Breast epithelium (tissue), 4 donors: ENCODE data around the gene CREB3L2. TPM values are rescaled to one million over a fixed set of nuclear protein-coding genes. Genes with fewer than 3 reads are reported as not detected.
A peak's percentile ranks its signal among the peaks of the same experiment; 100 is the strongest.

ENCODE experiments used
- DNase-seq, 2 donors: peaks; one replicate each; pipeline ENCODE4 v3.0.0-alpha.2; 2019; ENCODE audit warnings: low spot score in 2 of 2
- H3K27ac ChIP-seq, 2 donors: fragments of 200-600 bp; sonication (generic) in 1 of 2; one replicate each; pipeline ENCODE4 v1.5.1; 2016 to 2019; ENCODE audit warnings: mild to moderate bottlenecking in 1 of 2
- H3K27me3 ChIP-seq, 2 donors: fragments of 200-600 bp; sonication (generic) in 1 of 2; one replicate each; pipeline versions ENCODE4 v1.5.1 to v1.6.0; 2017 to 2019; ENCODE audit warnings: control low read depth in 1 of 2, mild to moderate bottlenecking in 1 of 2
- H3K36me3 ChIP-seq: fragments of 200-600 bp; one replicate; pipeline ENCODE4 v1.5.1; 2019
- H3K4me1 ChIP-seq, 2 donors: fragments of 200-600 bp; sonication (generic); one replicate each; pipeline ENCODE4 v1.5.1; 2016 to 2019; ENCODE audit warnings: control low read depth in 1 of 2
- H3K4me3 ChIP-seq, 3 donors: fragments of 200-600 bp; sonication (generic); 1 replicate in 2 of 3; 2 replicates in 1 of 3; pipeline ENCODE4 v1.5.1; 2016 to 2019; ENCODE audit warnings: mild to moderate bottlenecking in 3 of 3, moderate library complexity in 2 of 3
- H3K9me3 ChIP-seq, 2 donors: fragments of 200-600 bp; sonication (generic) in 1 of 2; one replicate each; pipeline ENCODE4 v1.5.1; 2016 to 2019; ENCODE audit warnings: control low read depth in 1 of 2
- POLR2A ChIP-seq: fragments of 450-650 bp; IDR thresholded peaks from one replicate; pipeline ENCODE4 v1.6.1; 2016; ENCODE audit warnings: antibody characterized with exemption, mild to moderate bottlenecking, moderate library complexity
- POLR2AphosphoS5 ChIP-seq, 3 donors: sonication (generic); formaldehyde crosslinking; IDR thresholded peaks; one replicate each; pipeline ENCODE4 v1.6.1; 2017; ENCODE audit warnings: antibody characterized with exemption in 3 of 3
- intact Hi-C: fragments of 100-400 bp; cut with DNase I; formaldehyde crosslinking; loops from one replicate; pipeline ENCODE4 v1.15.1; 2023; ENCODE audit warnings: low total_unique reads
- total RNA-seq, 3 donors: library from RNA; depleted of rRNA; stranded (reverse); fragments of >200 nt; gene quantifications; one replicate each; pipeline ENCODE4 v1.1.0, GENCODE V29; 2016
- TF ChIP-seq, protein P1 (sequence below), 3 donors: fragments of 450-650 bp; IDR thresholded peaks; one replicate each; pipeline ENCODE4 v1.5.1; 2016 to 2017; ENCODE audit warnings: antibody characterized with exemption in 3 of 3, mild to moderate bottlenecking in 3 of 3, moderate library complexity in 3 of 3

The CREB3L2 gene
- total RNA-seq, 3 donors from 2014 or later, result 23.0 to 46.5 (median 40.5) TPM

- TF ChIP-seq POLR2A (no peak), POLR2AphosphoS5 (IDR thresholded peaks at IDR 0.05) (no peak)
- TF ChIP-seq, protein P1, sequence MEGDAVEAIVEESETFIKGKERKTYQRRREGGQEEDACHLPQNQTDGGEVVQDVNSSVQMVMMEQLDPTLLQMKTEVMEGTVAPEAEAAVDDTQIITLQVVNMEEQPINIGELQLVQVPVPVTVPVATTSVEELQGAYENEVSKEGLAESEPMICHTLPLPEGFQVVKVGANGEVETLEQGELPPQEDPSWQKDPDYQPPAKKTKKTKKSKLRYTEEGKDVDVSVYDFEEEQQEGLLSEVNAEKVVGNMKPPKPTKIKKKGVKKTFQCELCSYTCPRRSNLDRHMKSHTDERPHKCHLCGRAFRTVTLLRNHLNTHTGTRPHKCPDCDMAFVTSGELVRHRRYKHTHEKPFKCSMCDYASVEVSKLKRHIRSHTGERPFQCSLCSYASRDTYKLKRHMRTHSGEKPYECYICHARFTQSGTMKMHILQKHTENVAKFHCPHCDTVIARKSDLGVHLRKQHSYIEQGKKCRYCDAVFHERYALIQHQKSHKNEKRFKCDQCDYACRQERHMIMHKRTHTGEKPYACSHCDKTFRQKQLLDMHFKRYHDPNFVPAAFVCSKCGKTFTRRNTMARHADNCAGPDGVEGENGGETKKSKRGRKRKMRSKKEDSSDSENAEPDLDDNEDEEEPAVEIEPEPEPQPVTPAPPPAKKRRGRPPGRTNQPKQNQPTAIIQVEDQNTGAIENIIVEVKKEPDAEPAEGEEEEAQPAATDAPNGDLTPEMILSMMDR (IDR thresholded peaks at IDR 0.05), result no peak
- no peak for DNase-seq
- no peaks in the 10 kb centered on the region for H3K27me3 ChIP-seq
- no peaks in the 10 kb centered on the region for H3K9me3 ChIP-seq
- H3K4me1 ChIP-seq, result peaks cover 0 to under 1% of the 10 kb centered on the region in 2 donors
- intact Hi-C loops, result loop anchor here (2.0 to 5.0 kb wide), 2 partner anchors 102 to 1337 kb away; partner anchors contain the start of gene FMC1
- H3K4me3 ChIP-seq, result no peak overlapping the region
- H3K27ac ChIP-seq, result no peak overlapping the region
- no peaks in the 10 kb centered on the region for H3K36me3 ChIP-seq
Measured at GRCh38 chr7:138004936-138005335, 3.0 kb upstream of the CREB3L2 start.

DNA sequence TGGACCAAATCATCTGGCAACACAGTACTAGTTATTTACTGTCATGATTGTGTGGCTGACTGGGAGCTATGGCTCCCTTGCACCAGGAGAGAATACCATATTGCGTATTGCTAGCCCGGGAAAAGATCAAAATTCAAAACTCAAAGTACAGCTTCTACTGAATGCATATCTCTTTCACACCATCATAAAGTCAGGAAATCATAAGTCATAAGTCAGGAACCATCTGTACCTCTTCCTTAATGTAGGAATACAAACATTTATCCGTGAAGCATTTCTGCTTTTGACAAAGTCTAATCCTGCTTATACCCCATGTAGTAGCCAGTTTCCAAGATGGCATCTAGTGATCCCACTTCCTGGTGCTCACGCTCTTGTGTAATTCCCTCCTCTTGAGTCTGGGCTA lies 2.2 kb upstream of the CREB3L2 start:
- no peak for DNase-seq
- no peaks in the 10 kb centered on the region for H3K9me3 ChIP-seq
- H3K4me3 ChIP-seq, result no peak overlapping the region
- no peaks in the 10 kb centered on the region for H3K36me3 ChIP-seq
- H3K27ac ChIP-seq, result no peak overlapping the region
- H3K27me3 ChIP-seq, result no peaks in the 10 kb centered on the region
- intact Hi-C loops, result loop anchor here (2.0 to 5.0 kb wide), 2 partner anchors 101 to 1338 kb away; partner anchors contain the start of gene FMC1
- peaks cover 0 to 3% of the 10 kb centered on the region in 2 donors for H3K4me1 ChIP-seq
- TF ChIP-seq, protein P1 (IDR thresholded peaks at IDR 0.05), result no peak

DNA sequence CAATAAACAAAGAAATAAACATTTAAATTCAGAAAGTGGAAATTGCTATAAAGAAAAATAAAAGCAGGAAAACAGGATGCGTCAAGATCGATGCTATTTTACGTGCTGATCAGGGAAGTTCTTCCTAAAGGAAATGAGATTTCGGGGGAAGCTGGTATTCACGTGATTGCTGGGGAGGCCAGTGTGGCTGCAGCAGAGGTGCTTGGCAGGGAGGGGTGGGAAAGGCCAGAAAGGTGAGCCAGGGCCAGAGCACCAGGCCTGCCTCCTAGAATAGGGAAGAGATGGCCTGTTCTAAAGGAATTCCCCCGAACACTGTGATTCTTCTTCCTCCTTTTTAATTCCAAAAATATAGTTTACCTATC lies 923 bp upstream of the CREB3L2 start:
- Histone ChIP-seq H3K4me3 (no peak overlapping the region), H3K27ac (peak overlapping the region in 1 of 2 donors; percentile 96), H3K36me3 (no peaks in the 10 kb centered on the region), H3K4me1 (peaks cover 0 to 3% of the 10 kb centered on the region in 2 donors), H3K9me3 (no peaks in the 10 kb centered on the region), H3K27me3 (no peaks in the 10 kb centered on the region)
- no peak for TF ChIP-seq POLR2AphosphoS5 (IDR thresholded peaks at IDR 0.05)
- TF ChIP-seq, protein P1 (IDR thresholded peaks at IDR 0.05), result no peak
- no peak for TF ChIP-seq POLR2A
- DNase-seq, result no peak
- intact Hi-C loops, result loop anchor here (5.0 kb wide), 1 partner anchor 1339 kb away; the partner anchor contains the start of gene FMC1

GRCh38 chr7:138002096-138002827 lies 376 bp upstream of the CREB3L2 start:
- Histone ChIP-seq H3K36me3 (no peaks in the 10 kb centered on the region), H3K4me1 (peaks cover 0 to 3% of the 10 kb centered on the region in 2 donors), H3K27ac (peak overlapping the region; percentile 96), H3K9me3 (no peaks in the 10 kb centered on the region), H3K4me3 (peak overlapping the region; percentile 80 to 97 (median 91)), H3K27me3 (no peaks in the 10 kb centered on the region)
- intact Hi-C loops, result loop anchor here (5.0 kb wide), 1 partner anchor 1340 kb away; the partner anchor contains the start of gene FMC1
- peak in 2 of 3 donors; percentile 7 to 9 for TF ChIP-seq POLR2AphosphoS5 (IDR thresholded peaks at IDR 0.05)
- TF ChIP-seq, protein P1 (IDR thresholded peaks at IDR 0.05), result peak; percentile 88 to 94 (median 93)
- TF ChIP-seq POLR2A, result no peak
- peak; percentile 99 to 100 for DNase-seq

- DNase-seq, result peak in 1 of 2 donors; percentile 33
- Histone ChIP-seq H3K4me3 (peak overlapping the region; percentile 80 to 97 (median 91)), H3K9me3 (no peaks in the 10 kb centered on the region), H3K36me3 (no peaks in the 10 kb centered on the region), H3K27ac (peak overlapping the region; percentile 96), H3K27me3 (no peaks in the 10 kb centered on the region), H3K4me1 (peaks cover 0 to 3% of the 10 kb centered on the region in 2 donors)
- peak in 2 of 3 donors; percentile 33 to 72 for TF ChIP-seq POLR2AphosphoS5 (IDR thresholded peaks at IDR 0.05)
- TF ChIP-seq POLR2A, result no peak
- intact Hi-C loops, result loop anchor here (5.0 kb wide), 1 partner anchor 1342 kb away; the partner anchor contains the start of gene FMC1
Measured at GRCh38 chr7:138000081-138000701, 1.7 kb downstream of the CREB3L2 start.
